Mucosa of descending colon (tissue), 3 donors: Measurements from ENCODE around the gene ADAP1. TPM values are rescaled to one million over a fixed set of nuclear protein-coding genes. Genes with fewer than 3 reads are reported as not detected.
"Not testable (repeated sequence)": the region's sequence is repeated elsewhere in the genome, so short reads cannot be mapped to it uniquely, and the experiment has no call there.

Experiments used
- ATAC-seq: fragments of 200-7000 bp; cut with Tn5 transposase; one replicate; pipeline ENCODE4 v1.9.1; 2020; ENCODE audit warnings: mild to moderate bottlenecking, moderate library complexity
- DNase-seq, 3 donors: peaks; one replicate each; pipeline ENCODE4 v3.0.0-alpha.2; 2020
- H3K36me3 ChIP-seq: fragments of 200-600 bp; one replicate; pipeline ENCODE4 v1.8.0; 2021; ENCODE audit warnings: low read depth, mild to moderate bottlenecking
- H3K4me1 ChIP-seq: fragments of 200-600 bp; one replicate; pipeline ENCODE4 v1.8.0; 2021; ENCODE audit warnings: low read depth, mild to moderate bottlenecking
- H3K4me3 ChIP-seq: fragments of 200-600 bp; one replicate; pipeline ENCODE4 v1.8.0; 2021; ENCODE audit warnings: mild to moderate bottlenecking
- H3K9me3 ChIP-seq: fragments of 200-600 bp; one replicate; pipeline ENCODE4 v1.8.0; 2021; ENCODE audit warnings: mild to moderate bottlenecking
- intact Hi-C, 2 donors: fragments of 100-400 bp; cut with DNase I in 1 of 2; cut with micrococcal nuclease in 1 of 2; formaldehyde crosslinking; loops; one replicate each; pipeline versions ENCODE4 v1.11.0 to v1.11.1; 2022; cut with DNase I, micrococcal nuclease
- total RNA-seq, 3 donors: library from RNA; stranded (reverse); fragmentation: NEBNext Ultra II Directional in 2 of 3; extraction: Animal tissue kit (Norgen Biotek cat#: 25700) in 2 of 3; gene quantifications; one replicate each; pipeline versions ENCODE4 v1.2.1 to v1.2.4, GENCODE V29; 2021 to 2023
- TF ChIP-seq, protein P1 (sequence below): fragments of 200-600 bp; IDR thresholded peaks from one replicate; pipeline ENCODE4 v1.8.0; 2022; ENCODE audit warnings: antibody characterized with exemption, mild to moderate bottlenecking
- donor health status: DM: no; HTN: no; CAD: no; lungs with moderate emphysema.
- donor health status: DM: no; HTN: no; CAD: no.
- donor health status: DM: no; HTN: yes; CAD: no.

ADAP1 gene
- total RNA-seq, 3 donors from 2014 or later: 80.7 to 153 (median 98.8) TPM

DNA sequence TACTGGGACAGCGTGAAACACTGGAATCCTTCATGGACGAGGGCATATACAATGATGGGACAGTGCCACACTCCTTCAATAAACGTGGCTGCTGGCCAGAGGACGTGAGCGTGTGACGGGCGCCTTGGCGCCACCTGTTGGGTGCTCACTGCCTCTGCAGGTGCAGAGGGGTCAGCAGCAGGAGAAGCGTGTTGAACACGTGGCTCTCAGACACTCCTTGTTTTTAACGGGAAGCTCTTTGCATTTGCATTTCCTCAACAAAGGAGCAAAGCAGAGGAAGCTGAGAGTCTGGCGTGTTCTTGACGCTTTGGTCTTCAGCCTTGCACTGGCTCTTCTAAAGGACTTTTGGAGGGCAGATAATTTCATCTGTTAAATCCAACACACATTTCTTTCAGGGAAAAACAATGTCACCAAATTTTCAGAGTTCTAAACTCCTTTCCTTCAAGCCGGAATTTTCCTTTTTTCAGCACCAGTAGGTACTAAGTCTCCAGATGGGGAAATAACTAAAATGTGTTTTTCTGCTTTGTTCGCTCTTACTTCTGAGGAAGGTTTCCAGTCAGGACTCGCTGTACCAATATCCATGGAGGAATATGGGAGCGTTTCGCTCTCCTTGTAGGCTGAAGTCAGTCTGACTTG, 81.0 kb downstream of the ADAP1 start:
- Histone ChIP-seq H3K4me3 (no peak overlapping the region), H3K9me3 (no peaks in the 10 kb centered on the region), H3K4me1 (peaks cover 10% of the 10 kb centered on the region), H3K36me3 (peaks cover 4% of the 10 kb centered on the region)
- intact Hi-C loops: loop anchor here in 1 of 2 donors (5.0 kb wide), 1 partner anchor 86 kb away; no protein-coding TSS in a partner anchor
- TF ChIP-seq, protein P1, sequence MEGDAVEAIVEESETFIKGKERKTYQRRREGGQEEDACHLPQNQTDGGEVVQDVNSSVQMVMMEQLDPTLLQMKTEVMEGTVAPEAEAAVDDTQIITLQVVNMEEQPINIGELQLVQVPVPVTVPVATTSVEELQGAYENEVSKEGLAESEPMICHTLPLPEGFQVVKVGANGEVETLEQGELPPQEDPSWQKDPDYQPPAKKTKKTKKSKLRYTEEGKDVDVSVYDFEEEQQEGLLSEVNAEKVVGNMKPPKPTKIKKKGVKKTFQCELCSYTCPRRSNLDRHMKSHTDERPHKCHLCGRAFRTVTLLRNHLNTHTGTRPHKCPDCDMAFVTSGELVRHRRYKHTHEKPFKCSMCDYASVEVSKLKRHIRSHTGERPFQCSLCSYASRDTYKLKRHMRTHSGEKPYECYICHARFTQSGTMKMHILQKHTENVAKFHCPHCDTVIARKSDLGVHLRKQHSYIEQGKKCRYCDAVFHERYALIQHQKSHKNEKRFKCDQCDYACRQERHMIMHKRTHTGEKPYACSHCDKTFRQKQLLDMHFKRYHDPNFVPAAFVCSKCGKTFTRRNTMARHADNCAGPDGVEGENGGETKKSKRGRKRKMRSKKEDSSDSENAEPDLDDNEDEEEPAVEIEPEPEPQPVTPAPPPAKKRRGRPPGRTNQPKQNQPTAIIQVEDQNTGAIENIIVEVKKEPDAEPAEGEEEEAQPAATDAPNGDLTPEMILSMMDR: peak; percentile 92
- ATAC-seq: peak; percentile 73
- DNase-seq: peak; percentile 85 to 91 (median 87)

DNA sequence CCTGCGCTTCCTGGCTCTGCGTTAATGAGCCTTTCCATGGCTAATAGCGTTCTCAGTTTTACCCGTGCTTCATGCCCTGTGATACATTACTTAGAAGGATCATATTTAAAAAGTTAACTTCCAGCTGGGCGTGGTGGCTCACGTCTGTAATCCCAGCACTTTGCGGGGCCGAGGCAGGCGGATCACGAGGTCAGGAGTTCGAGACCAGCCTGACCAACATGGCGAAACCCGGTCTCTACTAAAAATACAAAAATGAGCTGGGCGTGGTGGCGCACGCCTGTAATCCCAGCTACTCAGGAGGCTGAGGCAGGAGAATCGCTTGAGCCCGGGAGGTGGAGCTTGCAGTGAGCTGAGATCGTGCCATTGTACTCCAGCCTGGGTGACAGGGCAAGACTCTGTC, 81.8 kb downstream of the ADAP1 start:
- H3K4me3 ChIP-seq, DNase-seq, H3K9me3 ChIP-seq, H3K36me3 ChIP-seq, ATAC-seq, H3K4me1 ChIP-seq: not testable (repeated sequence)
- intact Hi-C loops: loop anchor here in 1 of 2 donors (5.0 kb wide), 1 partner anchor 85 kb away; no protein-coding TSS in a partner anchor

DNA sequence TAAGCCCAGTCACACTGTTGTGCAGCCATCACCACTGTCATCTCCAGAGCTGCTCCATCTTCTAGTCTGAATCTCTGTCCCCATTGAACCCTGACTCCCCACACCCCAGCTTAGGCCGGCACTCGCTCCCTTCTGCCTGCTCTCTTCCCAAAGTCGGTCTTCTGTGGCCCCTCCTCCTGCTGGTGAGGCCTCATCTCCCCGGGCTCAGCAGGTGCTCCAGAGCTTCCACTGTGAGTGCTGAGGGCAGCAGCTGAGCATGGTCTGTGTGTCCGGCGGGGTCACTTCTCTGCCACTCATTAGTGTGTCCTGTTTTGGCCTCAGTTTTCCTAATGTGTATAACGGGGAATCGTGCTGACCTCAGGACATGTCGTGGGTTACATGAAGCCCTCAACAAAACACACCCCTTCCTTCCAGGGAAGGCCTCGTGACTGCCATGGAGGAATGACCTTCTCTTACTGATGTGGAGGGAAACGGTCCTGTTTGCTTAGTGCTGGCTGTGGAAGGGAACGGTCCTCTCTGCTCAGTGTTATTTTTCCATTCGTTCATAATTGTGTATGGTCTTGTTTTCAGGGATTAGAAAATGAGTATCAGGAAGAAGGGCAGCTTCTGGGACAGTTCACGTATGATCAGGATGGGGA, 82.5 kb downstream of the ADAP1 start:
- H3K36me3 ChIP-seq: peaks cover 4% of the 10 kb centered on the region
- no peak for DNase-seq
- no peaks in the 10 kb centered on the region for H3K9me3 ChIP-seq
- intact Hi-C loops: loop anchor here in 1 of 2 donors (5.0 kb wide), 1 partner anchor 85 kb away; no protein-coding TSS in a partner anchor
- H3K4me1 ChIP-seq: peaks cover 16% of the 10 kb centered on the region
- ATAC-seq: no peak
- TF ChIP-seq, protein P1: no peak
- H3K4me3 ChIP-seq: no peak overlapping the region

DNA sequence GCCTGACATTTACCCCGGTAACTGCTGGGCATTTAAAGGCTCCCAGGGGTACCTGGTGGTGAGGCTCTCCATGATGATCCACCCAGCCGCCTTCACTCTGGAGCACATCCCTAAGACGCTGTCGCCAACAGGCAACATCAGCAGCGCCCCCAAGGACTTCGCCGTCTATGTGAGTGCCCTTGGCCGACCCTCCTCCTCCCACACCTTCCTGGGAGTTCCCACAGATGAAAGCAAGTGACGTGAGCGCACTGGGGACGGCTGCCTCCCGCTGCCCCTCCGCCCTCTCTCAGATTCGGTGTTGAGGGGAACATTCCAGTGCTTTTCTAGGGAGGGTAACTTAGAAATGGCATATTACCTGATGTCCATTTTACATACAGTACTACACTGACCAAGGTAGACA, 85.1 kb downstream of the ADAP1 start:
- ATAC-seq (no peak), DNase-seq (no peak)
- TF ChIP-seq, protein P1: no peak
- no peak overlapping the region for H3K4me3 ChIP-seq
- H3K4me1 ChIP-seq: peaks cover 18% of the 10 kb centered on the region
- H3K9me3 ChIP-seq: no peaks in the 10 kb centered on the region
- intact Hi-C loops: loop anchor here in 1 of 2 donors (10.0 kb wide), 1 partner anchor 85 kb away; no protein-coding TSS in a partner anchor
- no peaks in the 10 kb centered on the region for H3K36me3 ChIP-seq

DNA sequence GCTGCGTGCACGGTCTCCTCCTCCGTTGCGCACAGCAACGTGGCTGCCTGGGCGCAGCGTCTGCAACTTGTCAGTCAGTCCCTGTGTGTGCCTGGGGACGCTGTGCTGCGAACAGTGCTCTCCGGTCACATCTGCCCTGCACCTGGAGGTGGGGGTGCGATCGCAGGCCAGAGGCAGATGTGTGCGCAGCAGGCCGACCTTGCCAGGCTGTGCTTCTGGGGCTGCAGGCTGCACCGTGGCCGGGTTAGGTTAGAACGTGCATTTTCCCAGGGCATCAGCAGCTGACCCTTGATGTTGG, 86.3 kb downstream of the ADAP1 start:
- intact Hi-C loops: loop anchor here in 1 of 2 donors (10.0 kb wide), 1 partner anchor 83 kb away; no protein-coding TSS in a partner anchor
- no peak for DNase-seq
- TF ChIP-seq, protein P1: no peak
- Histone ChIP-seq H3K4me1 (peaks cover 14% of the 10 kb centered on the region), H3K9me3 (no peaks in the 10 kb centered on the region), H3K36me3 (no peaks in the 10 kb centered on the region), H3K4me3 (no peak overlapping the region)
- no peak for ATAC-seq
